Kidney epithelial cell (primary cell): ENCODE results near the gene IL17RA. TPM values are rescaled to one million over a fixed set of nuclear protein-coding genes. Genes with fewer than 3 reads are reported as not detected.
"Not testable (repeated sequence)": the region's sequence is repeated elsewhere in the genome, so short reads cannot be mapped to it uniquely, and the experiment has no call there.

Experiments
- DNase-seq: peaks from one replicate; pipeline ENCODE4 v3.0.0-alpha.2; 2010; ENCODE audit warnings: low read depth
- H3K27me3 ChIP-seq: 2 replicates; pipeline ENCODE4 v1.6.0; 2011; ENCODE audit warnings: low read length; ENCODE audit not compliant: control insufficient read depth, insufficient read depth
- H3K36me3 ChIP-seq: 2 replicates; pipeline ENCODE4 v1.5.1; 2011; ENCODE audit warnings: low read length; ENCODE audit not compliant: control insufficient read depth, insufficient read depth
- H3K4me3 ChIP-seq: 2 replicates; pipeline ENCODE4 v1.5.1; 2011; ENCODE audit warnings: low read depth, mild to moderate bottlenecking, control low read depth, low read length
- CTCF ChIP-seq: IDR thresholded peaks from 2 replicates; pipeline ENCODE4 v1.5.1; 2011; ENCODE audit warnings: mild to moderate bottlenecking, moderate library complexity, low read length, control low read depth, inconsistent platforms; ENCODE audit not compliant: insufficient read depth, poor library complexity, severe bottlenecking
- total RNA-seq: library from RNA; depleted of rRNA; stranded (reverse); fragments of >200 nt; gene quantifications from 2 replicates; pipeline ENCODE4 v1.2.3, GENCODE V29; 2015

Gene IL17RA
- total RNA-seq, 1 donor from 2014 or later = 11.7 TPM

DNA sequence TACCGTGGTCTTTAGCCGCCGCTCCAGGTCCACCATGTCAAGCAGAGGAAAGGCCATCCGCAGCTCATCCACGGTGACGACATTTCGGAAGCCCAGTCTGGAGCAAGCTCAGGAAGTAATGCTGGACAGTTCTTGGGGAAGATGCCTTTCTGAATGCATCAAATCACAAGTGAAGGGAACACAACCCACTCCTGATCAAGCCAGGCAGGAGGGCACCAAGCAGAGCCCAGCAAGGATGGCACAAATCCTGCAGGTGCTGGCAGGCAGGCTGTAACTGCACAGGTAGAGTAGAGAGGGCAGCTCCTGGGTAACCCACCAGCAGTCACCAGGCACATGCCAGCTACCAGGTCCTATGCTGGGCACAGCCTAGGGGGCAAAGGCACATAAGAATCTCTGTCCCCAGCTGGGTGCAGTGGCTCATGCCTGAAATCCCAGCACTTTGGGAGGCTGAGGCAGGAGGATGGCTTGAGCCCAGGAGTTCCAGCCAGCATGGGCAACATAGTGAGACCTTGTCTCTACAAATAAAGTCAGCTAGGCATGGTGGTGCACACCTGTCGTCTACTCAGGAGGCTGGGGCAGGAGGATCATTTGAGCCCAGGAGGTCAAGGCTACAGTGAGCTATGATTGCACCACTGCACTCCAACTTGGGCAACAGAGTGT is 60.4 kb downstream of the IL17RA start:
- H3K36me3 ChIP-seq = no peaks in the 10 kb centered on the region
- TF ChIP-seq CTCF = no peak
- no peak for DNase-seq
- H3K27me3 ChIP-seq = no peaks in the 10 kb centered on the region
- no peak overlapping the region for H3K4me3 ChIP-seq

DNA sequence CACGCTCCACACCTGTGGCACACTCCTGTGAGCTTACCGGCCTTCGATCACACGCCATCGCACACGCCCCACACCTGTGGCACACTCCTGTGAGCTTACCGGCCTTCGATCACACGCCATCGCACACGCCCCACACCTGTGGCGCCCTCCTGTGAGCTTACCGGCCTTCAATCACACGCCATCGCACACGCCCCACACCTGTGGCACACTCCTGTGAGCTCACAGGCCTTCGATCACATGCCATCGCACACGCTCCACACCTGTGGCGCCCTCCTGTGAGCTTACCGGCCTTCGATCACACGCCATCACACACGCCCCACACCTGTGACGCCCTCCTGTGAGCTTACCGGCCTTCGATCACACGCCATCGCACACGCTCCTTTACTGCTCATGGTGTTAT is 62.7 kb downstream of the IL17RA start:
- not testable (repeated sequence) for DNase-seq, H3K27me3 ChIP-seq, H3K4me3 ChIP-seq, H3K36me3 ChIP-seq

GRCh38 chr22:17149076-17149815 is 64.4 kb downstream of the IL17RA start:
- no peaks in the 10 kb centered on the region for H3K27me3 ChIP-seq
- H3K36me3 ChIP-seq = no peaks in the 10 kb centered on the region
- TF ChIP-seq CTCF = no peak
- H3K4me3 ChIP-seq = no peak overlapping the region
- no peak for DNase-seq

- no peak overlapping the region for H3K4me3 ChIP-seq
These were observed 67.5 kb downstream of the IL17RA start for GRCh38 chr22:17152340-17152739.

DNA sequence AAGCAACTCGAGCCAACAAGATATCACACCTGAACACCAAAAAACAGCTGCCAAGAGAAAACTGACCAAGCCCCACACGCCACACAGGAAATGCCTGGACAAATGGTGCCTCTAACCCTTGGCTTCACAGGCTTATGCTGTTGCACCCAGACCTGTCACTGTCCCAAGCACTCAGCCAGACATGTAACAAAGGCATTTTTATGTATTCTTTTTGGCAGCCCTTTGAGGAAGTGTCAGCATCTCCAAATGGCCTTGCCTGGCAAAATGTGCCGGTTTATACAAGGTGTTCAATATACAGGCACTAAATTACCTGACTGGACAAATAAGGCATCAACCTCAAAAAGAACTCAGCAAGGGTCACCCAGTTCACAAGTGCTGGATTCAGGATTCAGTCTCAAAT is 68.2 kb downstream of the IL17RA start:
- no peaks in the 10 kb centered on the region for H3K27me3 ChIP-seq
- no peak for DNase-seq
- no peaks in the 10 kb centered on the region for H3K36me3 ChIP-seq
- H3K4me3 ChIP-seq = no peak overlapping the region
- no peak for TF ChIP-seq CTCF

More at GRCh38 chr22:17152340-17152739, 67.5 kb downstream of the IL17RA start:
- DNase-seq = no peak
- no peaks in the 10 kb centered on the region for H3K36me3 ChIP-seq
- H3K27me3 ChIP-seq = no peaks in the 10 kb centered on the region
- no peak for TF ChIP-seq CTCF

DNA sequence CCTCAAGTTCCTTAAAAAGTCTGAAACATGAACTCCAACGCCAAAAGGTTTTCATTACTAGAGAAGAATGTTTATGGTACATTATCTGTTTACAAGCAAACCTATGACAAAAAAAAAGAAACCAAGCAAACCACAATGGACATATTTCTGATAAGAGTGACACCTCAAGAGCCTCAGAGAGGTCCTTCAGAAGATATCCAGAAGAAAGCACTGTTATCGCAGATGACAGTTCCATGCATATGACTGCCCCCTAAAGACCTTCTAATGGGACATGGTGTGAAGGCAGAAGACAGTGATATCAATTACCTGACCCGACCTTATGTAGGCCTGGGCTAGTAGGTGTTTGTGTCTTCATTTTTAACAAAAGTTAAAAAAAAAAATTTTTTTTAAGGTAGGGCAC is 71.1 kb downstream of the IL17RA start:
- H3K36me3 ChIP-seq = no peaks in the 10 kb centered on the region
- H3K4me3 ChIP-seq = no peak overlapping the region
- no peaks in the 10 kb centered on the region for H3K27me3 ChIP-seq
- DNase-seq = no peak
- no peak for TF ChIP-seq CTCF
